ENCODE data around the gene CD58. TPM values are rescaled to one million over a fixed set of nuclear protein-coding genes. Genes with fewer than 3 reads are reported as not detected.
A peak's percentile ranks its signal among the peaks of the same experiment; 100 is the strongest.

The CD58 gene
- total RNA-seq, 1 donor from 2014 or later: 8.0 TPM

GRCh38 chr1:116574581-116575291 is 3.9 kb upstream of the CD58 start:
- Mint-ChIP-seq H3K4me1 (ENCODE audit: low read depth, unreplicated experiment) (peaks cover 26% of the 10 kb centered on the region), H3K4me3 (ENCODE audit: unreplicated experiment) (no peak overlapping the region), H3K27ac (ENCODE audit: unreplicated experiment) (no peak overlapping the region), H3K36me3 (ENCODE audit: unreplicated experiment) (no peaks in the 10 kb centered on the region), H3K9me3 (ENCODE audit: unreplicated experiment) (peaks cover 2% of the 10 kb centered on the region), H3K27me3 (ENCODE audit: unreplicated experiment) (peaks cover 4% of the 10 kb centered on the region)
- peak; percentile 69 for DNase-seq
- TF ChIP-seq CTCF (IDR thresholded peaks at IDR 0.05; ENCODE audit: partially characterized antibody, unreplicated experiment): peak; percentile 72

- H3K27ac Mint-ChIP-seq (ENCODE audit: unreplicated experiment): peak overlapping the region; percentile 15
- TF ChIP-seq CTCF (IDR thresholded peaks at IDR 0.05; ENCODE audit: partially characterized antibody, unreplicated experiment): no peak
- peaks cover 4% of the 10 kb centered on the region for H3K27me3 Mint-ChIP-seq (ENCODE audit: unreplicated experiment)
- H3K4me3 Mint-ChIP-seq (ENCODE audit: unreplicated experiment): no peak overlapping the region
- peaks cover 30% of the 10 kb centered on the region for H3K4me1 Mint-ChIP-seq (ENCODE audit: low read depth, unreplicated experiment)
- DNase-seq: no peak
- H3K36me3 Mint-ChIP-seq (ENCODE audit: unreplicated experiment): no peaks in the 10 kb centered on the region
- H3K9me3 Mint-ChIP-seq (ENCODE audit: unreplicated experiment): peaks cover 4% of the 10 kb centered on the region
Observed at GRCh38 chr1:116573431-116574095, 2.7 kb upstream of the CD58 start.

GRCh38 chr1:116572771-116573430 is 2.1 kb upstream of the CD58 start:
- Mint-ChIP-seq H3K4me1 (ENCODE audit: low read depth, unreplicated experiment) (peaks cover 32% of the 10 kb centered on the region), H3K36me3 (ENCODE audit: unreplicated experiment) (no peaks in the 10 kb centered on the region), H3K27me3 (ENCODE audit: unreplicated experiment) (peaks cover 4% of the 10 kb centered on the region), H3K27ac (ENCODE audit: unreplicated experiment) (no peak overlapping the region), H3K4me3 (ENCODE audit: unreplicated experiment) (no peak overlapping the region), H3K9me3 (ENCODE audit: unreplicated experiment) (peaks cover 4% of the 10 kb centered on the region)
- DNase-seq: no peak
- TF ChIP-seq CTCF (IDR thresholded peaks at IDR 0.05; ENCODE audit: partially characterized antibody, unreplicated experiment): no peak

- H3K9me3 Mint-ChIP-seq (ENCODE audit: unreplicated experiment): peaks cover 4% of the 10 kb centered on the region
- DNase-seq: no peak
- H3K27ac Mint-ChIP-seq (ENCODE audit: unreplicated experiment): peak overlapping the region; percentile 60
- H3K27me3 Mint-ChIP-seq (ENCODE audit: unreplicated experiment): peaks cover 4% of the 10 kb centered on the region
- peak overlapping the region; percentile 85 for H3K4me3 Mint-ChIP-seq (ENCODE audit: unreplicated experiment)
- H3K36me3 Mint-ChIP-seq (ENCODE audit: unreplicated experiment): no peaks in the 10 kb centered on the region
- peaks cover 35% of the 10 kb centered on the region for H3K4me1 Mint-ChIP-seq (ENCODE audit: low read depth, unreplicated experiment)
- TF ChIP-seq CTCF (IDR thresholded peaks at IDR 0.05; ENCODE audit: partially characterized antibody, unreplicated experiment): no peak
Observed at GRCh38 chr1:116572099-116572498, 1.3 kb upstream of the CD58 start.
